WERI-Rb-1 (cell line): ENCODE measurements around the gene TMEM88.

ENCODE experiments used
- DNase-seq: peaks from one replicate; pipeline ENCODE4 v3.0.0-alpha.2; 2020
- H3K27ac ChIP-seq: fragments of 250-450 bp; sonication (Bioruptor Pico); 2 replicates; pipeline ENCODE4 v1.5.1; 2020; ENCODE audit warnings: mild to moderate bottlenecking, moderate library complexity
- H3K27me3 ChIP-seq: fragments of 250-450 bp; sonication (Bioruptor Pico); 2 replicates; pipeline ENCODE4 v1.5.1; 2021; ENCODE audit warnings: mild to moderate bottlenecking, low read depth, moderate library complexity; ENCODE audit not compliant: insufficient read depth, severe bottlenecking
- H3K36me3 ChIP-seq: fragments of 250-450 bp; sonication (Bioruptor Pico); 2 replicates; pipeline ENCODE4 v1.5.1; 2020; ENCODE audit warnings: mild to moderate bottlenecking, moderate library complexity
- H3K4me3 ChIP-seq: 2 replicates; pipeline ENCODE4 v1.5.1; 2011; ENCODE audit warnings: low read depth, mild to moderate bottlenecking, control low read depth, low read length
- H3K9me3 ChIP-seq: fragments of 250-450 bp; sonication (Bioruptor Pico); 2 replicates; pipeline ENCODE4 v1.5.1; 2021; ENCODE audit warnings: mild to moderate bottlenecking, moderate library complexity; ENCODE audit not compliant: severe bottlenecking
- TF ChIP-seq, protein P1 (sequence below): IDR thresholded peaks from 2 replicates; pipeline ENCODE4 v1.5.1; 2011; ENCODE audit warnings: low read depth, mild to moderate bottlenecking, control low read depth, inconsistent platforms, low read length

TMEM88 gene

DNA sequence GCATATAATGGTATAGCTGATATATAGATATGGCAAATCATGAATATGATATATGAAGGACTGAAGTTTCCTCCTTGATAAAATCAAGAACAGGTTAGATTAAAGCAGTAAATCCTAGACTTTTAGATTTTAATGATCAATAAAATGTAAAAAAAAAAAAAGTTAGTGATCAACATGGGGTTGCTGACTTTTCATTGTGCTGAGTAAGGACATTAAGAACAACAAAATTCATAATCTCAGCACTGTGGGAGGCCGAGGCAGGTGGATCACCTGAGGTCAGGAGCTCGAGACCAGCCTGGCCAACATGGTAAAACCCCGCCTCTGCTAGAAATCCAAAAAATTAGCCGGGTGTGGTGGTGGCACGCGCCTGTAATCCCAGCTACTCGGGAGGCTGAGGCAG is 23.4 kb downstream of the TMEM88 start:
- peaks cover 41% of the 10 kb centered on the region for H3K36me3 ChIP-seq
- no peak overlapping the region for H3K27ac ChIP-seq
- H3K4me3 ChIP-seq = no peak overlapping the region
- DNase-seq = no peak
- TF ChIP-seq, protein P1, sequence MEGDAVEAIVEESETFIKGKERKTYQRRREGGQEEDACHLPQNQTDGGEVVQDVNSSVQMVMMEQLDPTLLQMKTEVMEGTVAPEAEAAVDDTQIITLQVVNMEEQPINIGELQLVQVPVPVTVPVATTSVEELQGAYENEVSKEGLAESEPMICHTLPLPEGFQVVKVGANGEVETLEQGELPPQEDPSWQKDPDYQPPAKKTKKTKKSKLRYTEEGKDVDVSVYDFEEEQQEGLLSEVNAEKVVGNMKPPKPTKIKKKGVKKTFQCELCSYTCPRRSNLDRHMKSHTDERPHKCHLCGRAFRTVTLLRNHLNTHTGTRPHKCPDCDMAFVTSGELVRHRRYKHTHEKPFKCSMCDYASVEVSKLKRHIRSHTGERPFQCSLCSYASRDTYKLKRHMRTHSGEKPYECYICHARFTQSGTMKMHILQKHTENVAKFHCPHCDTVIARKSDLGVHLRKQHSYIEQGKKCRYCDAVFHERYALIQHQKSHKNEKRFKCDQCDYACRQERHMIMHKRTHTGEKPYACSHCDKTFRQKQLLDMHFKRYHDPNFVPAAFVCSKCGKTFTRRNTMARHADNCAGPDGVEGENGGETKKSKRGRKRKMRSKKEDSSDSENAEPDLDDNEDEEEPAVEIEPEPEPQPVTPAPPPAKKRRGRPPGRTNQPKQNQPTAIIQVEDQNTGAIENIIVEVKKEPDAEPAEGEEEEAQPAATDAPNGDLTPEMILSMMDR = no peak
- H3K9me3 ChIP-seq = no peaks in the 10 kb centered on the region
- no peaks in the 10 kb centered on the region for H3K27me3 ChIP-seq

DNA sequence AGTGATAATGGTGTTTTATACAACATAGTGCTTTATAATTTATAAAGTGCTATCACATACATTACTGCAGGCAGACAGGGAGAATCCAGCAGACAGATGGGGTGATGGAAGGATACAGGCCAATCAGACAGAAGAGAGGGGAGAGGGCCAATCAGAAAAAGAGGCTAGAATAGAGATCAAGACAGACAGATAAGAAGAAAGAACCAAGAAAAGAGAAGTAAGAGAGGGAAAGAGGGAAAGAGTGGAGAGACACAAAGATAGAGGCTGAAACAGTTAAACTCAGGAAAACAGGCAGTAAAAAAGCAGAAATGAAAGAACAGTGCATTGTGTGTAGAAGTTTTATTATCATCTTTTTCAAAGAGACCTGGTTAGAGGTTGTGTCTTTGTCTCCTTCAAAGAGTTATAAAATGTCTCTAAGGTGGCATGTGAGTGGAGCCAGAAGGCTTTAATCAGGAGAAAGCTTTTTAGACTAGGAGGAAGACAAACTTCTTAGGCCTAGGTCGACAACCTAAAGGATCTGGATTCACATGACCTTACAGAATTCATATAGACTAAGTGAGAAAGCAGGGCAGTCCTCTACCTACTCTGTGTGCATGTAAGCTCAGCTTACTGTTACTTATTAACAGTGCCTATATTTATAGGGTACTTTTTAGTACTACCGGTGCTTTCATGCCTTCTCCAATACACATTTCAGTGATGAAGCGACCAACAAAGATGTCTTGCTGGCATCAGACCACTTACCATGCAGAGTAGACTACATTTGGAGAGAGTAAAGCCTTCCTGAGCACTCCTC is 25.4 kb downstream of the TMEM88 start:
- Histone ChIP-seq H3K27me3 (no peaks in the 10 kb centered on the region), H3K27ac (no peak overlapping the region), H3K4me3 (no peak overlapping the region), H3K9me3 (no peaks in the 10 kb centered on the region), H3K36me3 (peaks cover 37% of the 10 kb centered on the region)
- TF ChIP-seq, protein P1 = no peak
- DNase-seq = no peak

DNA sequence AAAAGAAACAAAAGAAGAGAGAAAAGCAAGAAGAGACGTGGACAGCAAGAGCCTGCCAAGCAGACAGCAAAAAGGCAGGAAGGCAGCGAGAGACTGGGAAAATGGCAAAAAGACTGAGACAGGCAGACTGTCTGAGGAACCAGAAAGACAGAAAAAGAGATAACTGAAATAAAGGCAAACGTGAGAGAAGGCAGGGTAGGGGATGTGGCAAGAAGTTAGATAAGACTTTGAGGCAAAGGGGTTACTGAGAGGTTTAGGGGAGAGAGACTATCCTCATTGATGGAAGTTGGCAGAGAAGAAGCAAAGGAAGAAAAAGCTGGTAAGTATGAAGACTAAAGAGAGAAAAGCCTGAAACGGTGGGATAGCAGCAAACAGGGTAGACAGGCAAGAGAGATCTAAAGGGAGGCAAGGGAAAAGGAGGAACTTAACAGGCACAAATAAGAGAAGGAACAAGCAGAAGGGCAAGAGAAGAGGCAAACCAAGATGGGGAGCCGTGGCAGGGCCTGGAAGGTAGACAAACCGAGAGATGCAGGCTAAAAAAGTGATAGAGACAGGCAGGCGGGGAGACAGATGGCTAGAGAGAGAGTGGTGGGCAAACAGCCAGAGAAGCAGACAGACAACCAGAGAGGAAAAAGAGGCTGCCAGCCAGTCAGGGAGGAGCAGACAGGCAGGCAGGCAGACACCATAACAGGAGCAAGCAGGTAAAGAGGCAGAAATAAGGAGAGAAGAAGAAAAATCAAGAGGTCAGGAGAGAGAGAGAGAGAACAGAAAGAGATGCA is 26.6 kb downstream of the TMEM88 start:
- no peak overlapping the region for H3K4me3 ChIP-seq
- no peaks in the 10 kb centered on the region for H3K9me3 ChIP-seq
- DNase-seq = no peak
- H3K36me3 ChIP-seq = peaks cover 30% of the 10 kb centered on the region
- H3K27ac ChIP-seq = no peak overlapping the region
- TF ChIP-seq, protein P1 = no peak
- H3K27me3 ChIP-seq = no peaks in the 10 kb centered on the region

DNA sequence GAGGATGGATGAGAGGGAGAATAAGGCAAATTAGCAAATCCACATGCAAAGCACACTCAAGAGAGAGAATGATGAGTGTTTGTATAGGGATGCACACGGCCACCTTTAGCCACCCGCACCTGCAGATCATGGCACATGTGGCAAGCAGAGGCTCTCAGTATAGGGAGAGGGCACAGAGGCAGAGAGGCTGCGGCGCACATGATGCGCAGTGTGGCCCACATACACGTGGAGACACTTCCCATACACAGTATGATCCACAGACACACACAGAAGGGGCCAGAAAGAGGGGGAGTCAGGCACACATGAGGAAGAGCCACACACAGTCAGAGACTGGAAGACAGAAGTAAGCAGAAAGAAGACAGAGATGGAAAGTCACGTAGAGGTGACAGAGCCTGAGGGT is 27.2 kb downstream of the TMEM88 start:
- Histone ChIP-seq H3K36me3 (peaks cover 24% of the 10 kb centered on the region), H3K4me3 (no peak overlapping the region), H3K9me3 (no peaks in the 10 kb centered on the region), H3K27ac (no peak overlapping the region), H3K27me3 (no peaks in the 10 kb centered on the region)
- DNase-seq = no peak
- TF ChIP-seq, protein P1 = no peak

DNA sequence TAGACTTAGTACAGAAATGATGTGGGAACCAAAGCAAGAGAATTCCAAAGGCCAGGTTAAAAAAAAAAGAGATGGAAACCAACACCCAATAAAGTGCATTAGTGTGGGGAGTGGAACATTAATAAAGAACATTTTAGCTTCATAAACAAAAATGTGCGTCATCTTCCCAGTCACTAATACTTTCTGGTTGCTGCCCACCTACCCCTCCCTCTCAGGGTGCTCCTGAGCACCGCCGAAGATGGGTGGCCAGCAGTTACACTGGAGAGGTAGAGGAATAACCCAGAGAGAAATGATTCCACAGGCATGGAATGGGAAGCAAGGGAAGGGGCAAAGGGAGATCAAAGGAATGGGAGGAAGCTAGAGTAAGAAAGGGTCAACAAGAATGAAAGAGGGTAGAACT is 27.8 kb downstream of the TMEM88 start:
- TF ChIP-seq, protein P1 = no peak

More for the DNA sequence above, 27.8 kb downstream of the TMEM88 start:
- H3K36me3 ChIP-seq = peaks cover 24% of the 10 kb centered on the region
- no peaks in the 10 kb centered on the region for H3K27me3 ChIP-seq
- H3K9me3 ChIP-seq = no peaks in the 10 kb centered on the region
- no peak for DNase-seq
- H3K4me3 ChIP-seq = no peak overlapping the region
- no peak overlapping the region for H3K27ac ChIP-seq
